Stimulated activated CD4-positive, alpha-beta T cell treated with anti-CD3 and anti-CD28 coated beads, Interleukin-2, amount 100 ng/mL, for 24 hours (primary cell): Measurements from ENCODE around the gene TMPRSS9.

Source experiments
- DNase-seq, 2 donors: peaks; one replicate each; pipeline ENCODE4 v3.0.0-alpha.2; 2020

Gene TMPRSS9

DNA sequence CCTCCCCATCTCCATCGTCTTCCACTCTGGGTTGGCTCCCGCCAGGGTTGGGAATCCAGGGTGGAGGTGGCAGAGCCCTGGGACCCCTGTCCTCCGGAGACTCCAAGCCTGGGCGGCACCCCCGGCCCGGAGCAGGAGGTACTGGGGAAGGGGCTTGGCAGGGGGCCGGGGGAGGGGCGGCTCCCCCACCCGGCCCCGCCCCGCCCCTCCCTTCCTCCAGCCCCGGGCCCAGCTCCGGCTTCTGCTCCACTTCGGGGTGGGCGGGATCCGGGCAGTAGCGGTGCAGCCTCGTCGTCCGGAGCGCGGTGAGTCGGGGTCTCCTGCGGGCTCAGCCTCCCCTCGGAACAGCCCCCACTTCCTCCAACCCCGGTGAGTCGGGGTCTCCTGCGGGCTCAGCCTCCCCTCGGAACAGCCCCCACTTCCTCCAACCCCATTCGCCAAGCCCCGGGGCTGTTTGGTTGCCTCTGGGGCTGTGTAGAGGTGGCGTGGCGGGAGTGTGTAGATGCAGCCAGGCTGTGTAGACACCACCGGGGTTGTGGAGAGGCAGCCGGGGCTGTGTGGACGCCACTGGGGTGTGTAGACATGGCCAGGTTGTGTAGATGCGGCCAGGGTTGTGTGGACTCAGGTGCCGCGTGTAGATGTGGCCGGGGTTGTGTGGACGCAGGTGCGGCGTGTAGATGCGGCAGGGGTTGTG lies at the start of gene TMPRSS9:
Gene TMPRSS9, plus strand, starts transcription at position 274 of the 694 bp plus-strand sequence. CDS start 29,521 bp downstream, outside the sequence.
- no peak for DNase-seq

GRCh38 chr19:2311093-2311492 lies 49.0 kb upstream of the TMPRSS9 start:
- no peak for DNase-seq

DNA sequence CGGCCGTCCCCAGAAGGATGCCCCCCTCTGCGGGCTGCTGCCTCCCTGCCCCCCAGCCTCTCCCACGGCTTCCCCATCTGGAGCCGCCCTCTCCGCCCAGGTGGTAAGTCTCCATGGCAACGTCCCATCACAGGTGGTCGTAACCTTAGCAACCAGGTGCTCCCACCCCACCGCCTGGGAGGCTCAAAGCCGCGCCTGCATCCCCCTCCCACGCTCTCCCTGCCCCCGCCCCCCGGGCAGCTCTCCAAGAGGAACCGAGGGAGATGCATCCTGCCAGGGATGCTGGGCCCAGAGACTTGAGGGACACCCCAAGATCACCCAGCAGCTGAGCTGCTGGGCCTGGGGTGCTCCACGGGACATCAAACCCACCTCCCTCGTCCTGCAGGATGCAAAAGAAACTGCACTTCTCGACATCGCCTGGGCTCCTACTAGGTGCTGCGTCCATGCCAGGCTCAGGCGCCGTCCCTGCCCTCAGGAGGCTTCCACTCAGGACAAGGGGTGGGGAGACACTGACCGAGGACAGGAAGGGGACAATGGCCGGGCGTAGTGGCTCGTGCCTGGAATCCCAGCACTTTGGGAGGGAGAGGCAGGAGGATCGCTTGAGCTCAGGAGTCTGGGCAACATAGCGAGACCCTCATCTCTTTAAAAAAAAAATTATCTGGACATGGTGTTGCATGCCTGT lies 47.1 kb upstream of the TMPRSS9 start:
- DNase-seq: no peak

- no peak for DNase-seq
Measured at GRCh38 chr19:2315121-2315817, 44.8 kb upstream of the TMPRSS9 start.

GRCh38 chr19:2315818-2316353 lies 44.2 kb upstream of the TMPRSS9 start:
- DNase-seq: no peak

DNA sequence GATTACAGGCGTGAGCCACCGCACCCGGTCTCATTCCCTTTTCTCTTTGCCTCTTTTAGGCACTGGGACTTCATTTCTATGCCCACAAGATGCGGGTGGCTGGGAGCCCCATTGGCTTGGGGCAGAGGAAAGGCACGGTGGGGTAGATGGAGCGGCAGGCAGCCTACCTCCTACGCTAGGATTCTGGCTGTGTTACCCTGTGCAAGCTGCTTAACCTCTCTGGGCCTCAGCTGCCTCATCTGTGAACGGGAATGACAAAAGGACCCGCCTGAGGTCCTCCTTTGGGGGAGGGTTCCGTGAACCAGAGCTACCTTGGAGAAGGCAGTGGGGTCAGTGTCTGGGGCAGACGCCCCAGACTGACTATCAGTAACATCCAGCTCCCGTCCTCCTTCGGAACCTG lies 42.8 kb upstream of the TMPRSS9 start:
- no peak for DNase-seq

DNA sequence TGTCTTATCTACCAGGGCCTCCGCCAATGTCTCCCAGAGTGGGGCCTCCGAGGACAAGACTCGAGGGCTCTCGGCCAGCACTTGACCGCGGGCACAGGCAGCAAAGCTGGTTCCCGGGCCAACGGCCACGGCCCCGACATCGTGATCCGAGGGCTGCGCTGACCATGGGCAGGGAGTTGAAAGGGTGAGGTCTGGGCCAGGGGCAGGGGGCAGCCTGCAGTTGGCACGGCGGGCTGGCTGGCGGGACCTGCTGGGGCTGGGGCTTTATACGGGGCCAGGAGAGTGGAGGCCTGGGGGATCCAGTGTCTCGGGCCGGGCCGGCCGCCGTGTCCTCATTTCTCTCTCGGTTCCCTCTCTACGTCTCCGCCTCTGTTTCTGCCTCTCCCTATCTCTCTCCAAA lies 42.3 kb upstream of the TMPRSS9 start:
- DNase-seq: no peak

DNA sequence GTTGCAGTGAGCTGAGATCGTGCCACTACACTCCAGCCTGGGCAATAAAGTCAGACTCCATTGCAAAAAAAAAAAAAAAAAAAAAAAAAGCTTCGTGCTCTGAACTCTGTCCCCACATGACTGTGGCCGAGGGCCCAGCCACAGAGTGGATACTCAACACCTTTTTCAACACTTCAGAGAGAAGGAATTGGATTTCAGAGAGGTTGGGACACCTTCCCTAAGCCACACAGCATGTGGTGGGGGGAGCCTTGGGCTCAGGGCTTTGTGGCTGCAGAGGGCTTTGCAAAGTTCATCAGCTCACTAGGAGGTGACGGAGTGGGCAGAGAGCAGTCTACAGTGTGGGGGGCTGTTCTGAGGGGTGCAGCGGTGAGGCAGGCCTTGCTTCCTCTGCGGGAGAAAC lies 41.1 kb upstream of the TMPRSS9 start:
- DNase-seq: no peak

DNA sequence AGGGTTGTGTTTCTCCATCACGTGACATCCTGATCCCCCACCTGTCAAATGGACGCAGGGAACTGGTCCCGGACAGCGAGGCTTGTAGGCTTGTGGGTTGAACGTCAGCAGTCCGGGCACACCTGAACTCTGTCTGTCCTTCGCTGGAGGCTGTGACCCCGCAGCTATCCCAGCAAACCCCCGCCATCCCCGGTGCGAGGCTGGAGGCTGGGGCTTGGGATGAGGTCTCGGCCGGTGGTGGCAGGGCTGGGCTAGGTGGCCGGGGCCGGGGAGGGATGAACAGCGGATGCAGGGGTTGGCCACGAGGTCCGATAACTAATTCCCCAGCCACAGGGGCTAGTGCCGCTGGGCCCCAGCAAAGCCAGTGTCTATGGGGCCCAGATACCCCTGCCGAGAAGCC lies 40.5 kb upstream of the TMPRSS9 start:
- DNase-seq: no peak

DNA sequence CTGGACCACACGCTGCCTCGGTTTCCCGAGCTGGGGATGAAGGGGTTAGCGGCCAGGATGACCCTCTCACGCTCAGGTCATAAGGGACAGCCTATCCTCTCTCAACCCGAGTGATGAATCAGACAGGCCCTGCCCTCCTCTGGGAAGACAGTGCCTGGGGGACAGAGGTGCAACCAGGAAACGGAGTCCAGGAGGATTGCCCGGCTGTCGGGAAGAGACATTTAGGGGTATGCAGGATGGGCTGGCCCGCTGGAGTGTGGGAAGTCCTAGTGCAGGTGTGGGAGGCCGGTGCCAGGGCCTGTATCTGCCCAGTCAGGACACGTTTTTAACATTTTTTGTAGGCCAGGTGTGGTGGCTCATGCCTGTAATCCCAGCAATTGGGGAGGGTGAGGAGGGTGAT lies 40.0 kb upstream of the TMPRSS9 start:
- DNase-seq: no peak

DNA sequence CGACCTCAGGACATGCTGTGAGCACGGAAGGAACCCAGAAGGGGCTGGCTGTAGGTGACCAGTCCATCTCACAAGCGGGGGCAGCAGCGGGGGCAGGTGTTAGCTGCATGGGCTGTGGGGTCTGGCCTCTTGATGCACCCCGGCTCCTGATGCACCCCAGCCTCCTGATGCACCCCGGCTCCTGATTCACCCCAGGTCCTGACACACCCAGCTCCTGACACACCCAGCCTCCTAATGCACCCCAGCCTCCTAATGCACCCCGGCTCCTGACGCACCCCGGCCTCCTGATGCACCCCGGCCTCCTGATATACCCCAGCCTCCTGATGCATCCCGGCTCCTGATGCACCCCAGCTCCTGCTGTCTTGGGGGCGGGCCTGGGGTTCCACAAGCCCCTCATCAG lies 39.1 kb upstream of the TMPRSS9 start:
- no peak for DNase-seq

- no peak for DNase-seq
Measured at GRCh38 chr19:2321565-2322283, 38.3 kb upstream of the TMPRSS9 start.

GRCh38 chr19:2323707-2324106 lies 36.4 kb upstream of the TMPRSS9 start:
- no peak for DNase-seq

- DNase-seq: no peak
Measured at GRCh38 chr19:2324220-2324948, 35.7 kb upstream of the TMPRSS9 start.

- no peak for DNase-seq
Measured at GRCh38 chr19:2325281-2326046, 34.6 kb upstream of the TMPRSS9 start.

DNA sequence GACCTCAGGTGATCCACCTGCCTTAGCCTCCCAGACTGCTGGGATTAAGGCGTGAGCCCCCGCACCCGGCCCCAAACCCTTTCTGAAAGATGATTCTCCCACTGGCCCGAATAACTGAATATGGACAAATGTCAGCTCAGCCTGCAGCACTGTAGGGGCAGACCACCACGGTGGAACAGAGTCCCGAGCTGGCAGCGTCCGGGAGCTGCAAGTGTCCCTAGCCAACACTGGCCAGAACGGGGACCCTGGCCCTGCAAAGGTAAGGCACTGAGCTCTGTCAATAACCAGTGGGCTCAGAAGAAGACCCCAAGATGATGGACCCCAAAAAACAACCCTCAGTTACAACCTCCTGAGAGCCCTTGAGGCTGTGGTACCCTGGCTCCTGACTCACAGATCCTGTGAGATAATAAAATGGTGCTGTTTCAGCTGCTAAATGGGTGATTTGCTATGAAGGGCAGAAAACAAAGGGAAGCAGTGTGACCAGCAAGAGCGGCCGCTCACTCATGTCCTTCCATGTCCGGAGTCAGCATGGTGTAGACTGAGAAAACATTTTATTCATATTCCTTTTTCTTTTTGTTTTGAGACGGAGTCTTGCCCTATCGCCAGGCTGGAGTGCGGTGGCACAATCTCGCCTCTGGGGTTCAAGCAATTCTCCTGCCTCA lies 33.2 kb upstream of the TMPRSS9 start:
- no peak for DNase-seq

DNA sequence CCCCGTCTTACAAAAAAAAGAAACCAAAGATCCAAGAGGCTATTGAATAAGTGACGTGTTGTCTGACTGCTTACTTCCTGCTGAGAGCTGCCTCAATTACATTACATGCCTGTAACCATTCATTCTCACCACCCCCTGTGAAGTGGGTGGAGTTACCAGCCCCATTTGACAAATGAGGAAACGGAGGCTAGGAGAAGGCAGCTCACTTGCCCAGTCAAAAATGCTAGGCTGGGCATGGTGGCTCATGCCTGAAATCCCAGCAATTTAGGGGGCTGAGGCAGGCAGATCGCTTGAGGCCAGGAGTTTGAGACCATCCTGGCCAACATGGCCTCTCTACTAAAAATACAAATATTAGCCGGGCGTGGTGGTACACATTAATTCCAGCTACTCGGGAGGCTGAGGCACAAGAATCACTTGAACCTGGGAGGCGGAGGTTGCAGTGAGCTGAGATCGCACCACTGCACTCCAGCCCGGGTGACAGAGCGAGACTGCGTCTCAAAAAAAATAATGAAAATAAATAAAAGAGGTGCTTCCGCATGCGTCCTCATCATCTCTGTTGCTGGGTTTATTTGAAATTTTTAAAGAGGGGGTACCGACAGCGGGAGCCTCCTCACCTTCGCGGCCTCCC lies 32.2 kb upstream of the TMPRSS9 start:
- DNase-seq: peak; percentile 68 to 69

GRCh38 chr19:2328401-2329148 lies 31.5 kb upstream of the TMPRSS9 start, which contains the start of the genes LSM7 and SPPL2B:
TSS of gene LSM7 (minus strand) at chr19:2328586. CDS start at chr19:2328566, 20 bp downstream.
TSS of gene SPPL2B (plus strand) at chr19:2328684. CDS start at chr19:2328710, 26 bp downstream.
- peak; percentile 92 for DNase-seq

GRCh38 chr19:2329149-2329478 lies 31.0 kb upstream of the TMPRSS9 start:
- DNase-seq: no peak

DNA sequence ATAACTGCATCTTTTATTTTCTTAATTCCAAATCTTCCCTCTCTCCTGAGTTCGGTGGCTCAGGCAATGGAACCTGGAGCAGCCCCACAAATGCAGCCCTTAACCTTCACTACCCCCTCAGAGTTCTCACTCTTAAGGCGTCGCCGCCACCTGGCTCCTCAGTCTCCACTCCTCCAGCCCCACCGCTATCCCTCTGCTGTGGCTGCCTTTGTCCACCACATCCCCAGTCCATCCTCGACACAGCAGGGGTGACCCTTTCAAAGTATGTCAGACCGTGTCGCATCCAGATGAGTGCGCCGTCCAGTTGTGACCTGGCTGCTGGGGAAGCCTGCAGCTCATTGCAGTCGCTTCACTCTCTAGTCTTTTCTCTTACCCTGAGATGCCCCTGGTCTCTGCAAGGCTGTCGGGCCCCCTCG lies 30.6 kb upstream of the TMPRSS9 start:
- DNase-seq: no peak
